ENCODE data around the gene ACSL5.
A peak's percentile ranks its signal among the peaks of the same experiment; 100 is the strongest.
"Not testable (repeated sequence)": the region's sequence is repeated elsewhere in the genome, so short reads cannot be mapped to it uniquely, and the experiment has no call there.

Gene ACSL5

DNA sequence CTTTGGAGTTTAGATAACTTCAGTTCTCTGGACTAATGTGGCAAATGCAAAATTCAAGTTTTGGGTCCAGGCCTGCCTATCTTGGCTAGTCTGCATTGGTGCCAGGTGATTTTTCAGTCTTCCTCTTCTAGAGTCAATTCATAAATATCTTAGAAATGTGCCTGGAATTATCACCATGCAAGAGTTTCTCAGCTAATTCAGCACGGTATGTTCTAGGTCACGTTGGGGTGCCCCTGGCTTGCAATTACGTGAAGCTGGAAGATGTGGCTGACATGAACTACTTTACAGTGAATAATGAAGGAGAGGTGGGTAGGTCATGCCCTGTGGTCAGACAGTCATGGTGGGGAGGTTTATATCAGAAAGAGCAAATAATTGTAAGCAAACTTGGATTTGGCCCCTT, 47.8 kb downstream of the ACSL5 start:
- DNase-seq: no peak

GRCh38 chr10:112424651-112425050, 50.7 kb downstream of the ACSL5 start:
- no peak for DNase-seq

- DNase-seq: no peak
These were observed 52.2 kb downstream of the ACSL5 start for GRCh38 chr10:112426111-112426510.

GRCh38 chr10:112429147-112429546, 55.2 kb downstream of the ACSL5 start:
- no peak for DNase-seq

GRCh38 chr10:112429654-112430230, 55.8 kb downstream of the ACSL5 start:
- DNase-seq: no peak

- no peak for DNase-seq
These were observed 59.2 kb downstream of the ACSL5 start for GRCh38 chr10:112433136-112433535.

DNA sequence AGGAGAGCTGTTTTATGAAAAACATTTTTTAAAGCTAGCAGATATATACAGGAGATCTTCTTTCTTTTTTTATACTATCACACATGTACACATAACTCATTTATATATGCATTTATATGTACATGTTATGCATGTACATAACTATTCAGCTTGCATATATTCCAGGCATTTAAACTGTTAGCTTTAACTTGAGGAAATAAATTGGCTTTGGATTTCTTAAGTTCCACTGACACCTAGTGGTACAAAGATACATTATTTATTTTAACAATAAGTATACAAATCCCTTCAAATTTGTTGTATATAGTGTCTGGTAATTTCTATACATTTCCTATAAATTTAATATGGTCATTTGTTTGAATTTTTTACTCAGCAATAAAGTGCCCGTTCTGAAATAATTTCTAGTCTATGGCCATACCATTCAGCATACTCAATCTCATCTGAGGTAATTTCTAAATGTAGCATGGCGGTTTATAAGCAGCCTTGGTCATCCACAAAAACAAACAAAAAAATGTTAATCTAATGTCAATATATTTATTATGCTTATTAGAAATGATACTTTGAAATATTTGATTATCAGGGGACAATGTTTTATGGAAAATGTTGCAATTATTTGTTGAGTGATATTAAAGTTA, 61.2 kb downstream of the ACSL5 start:
- no peak for DNase-seq

DNA sequence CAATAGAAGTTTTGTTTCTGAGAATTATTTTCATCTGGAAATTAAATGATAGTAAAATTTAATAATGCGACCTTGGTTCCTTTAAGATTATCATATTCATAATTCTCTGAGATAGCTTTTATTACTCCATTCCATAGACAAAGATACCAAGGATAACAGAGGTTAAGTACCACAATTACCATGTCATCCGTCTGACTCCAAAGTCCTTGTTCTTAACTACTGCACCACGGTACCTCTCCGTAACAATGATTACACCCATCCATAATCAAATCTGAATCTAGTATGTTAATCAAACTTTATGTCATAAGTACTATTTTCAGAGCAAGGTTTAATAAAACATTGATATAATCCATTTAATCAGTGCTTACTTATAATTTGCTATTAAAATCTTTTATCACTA, 64.4 kb downstream of the ACSL5 start:
- DNase-seq: no peak

GRCh38 chr10:112441520-112441919, 67.6 kb downstream of the ACSL5 start:
- no peak for DNase-seq

DNA sequence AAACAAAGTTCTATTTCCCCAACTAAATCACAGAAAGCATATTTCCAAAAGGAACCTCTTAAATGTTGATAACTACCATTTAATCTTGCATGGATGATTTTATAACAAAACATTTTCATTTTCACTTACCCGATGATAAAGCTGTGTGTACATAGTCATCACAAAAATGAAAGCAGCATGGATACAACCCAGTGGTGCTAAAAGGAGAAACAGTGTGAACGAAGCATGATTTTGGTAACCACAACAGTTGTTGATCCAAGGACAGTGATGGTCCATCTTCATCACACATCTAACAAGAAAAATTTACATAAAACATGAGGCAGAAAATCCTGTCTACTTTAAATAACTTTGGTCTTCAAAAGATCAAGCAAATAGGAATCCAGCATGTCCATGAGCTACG, 68.1 kb downstream of the ACSL5 start:
- no peak for DNase-seq

- no peak for DNase-seq
These were observed 72.3 kb downstream of the ACSL5 start for GRCh38 chr10:112446055-112446854.

- peak; percentile 72 for DNase-seq
These were observed 73.1 kb downstream of the ACSL5 start, which contains the start of the genes VTI1A and ZDHHC6 for GRCh38 chr10:112446855-112447619. TSS of gene VTI1A (plus strand) at chr10:112447215. CDS start at chr10:112447374, 159 bp downstream. TSS of gene ZDHHC6 (minus strand) at chr10:112446914. CDS start at chr10:112445436, 1,478 bp downstream.

DNA sequence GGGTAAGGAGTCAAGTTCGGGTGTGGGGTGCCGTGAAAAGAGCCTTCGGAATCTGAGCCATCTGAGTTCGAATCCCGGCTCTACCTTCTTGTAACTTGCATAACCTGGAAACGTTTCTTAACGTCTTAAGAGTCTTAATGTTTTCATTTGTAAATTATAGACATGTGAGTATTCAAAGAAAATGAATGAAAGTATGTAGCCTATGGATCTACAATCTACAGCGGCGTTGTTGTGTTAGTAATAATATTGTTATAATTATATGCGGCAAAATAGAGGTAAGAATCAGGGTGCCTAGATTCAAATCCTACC, 73.7 kb downstream of the ACSL5 start:
- DNase-seq: no peak

DNA sequence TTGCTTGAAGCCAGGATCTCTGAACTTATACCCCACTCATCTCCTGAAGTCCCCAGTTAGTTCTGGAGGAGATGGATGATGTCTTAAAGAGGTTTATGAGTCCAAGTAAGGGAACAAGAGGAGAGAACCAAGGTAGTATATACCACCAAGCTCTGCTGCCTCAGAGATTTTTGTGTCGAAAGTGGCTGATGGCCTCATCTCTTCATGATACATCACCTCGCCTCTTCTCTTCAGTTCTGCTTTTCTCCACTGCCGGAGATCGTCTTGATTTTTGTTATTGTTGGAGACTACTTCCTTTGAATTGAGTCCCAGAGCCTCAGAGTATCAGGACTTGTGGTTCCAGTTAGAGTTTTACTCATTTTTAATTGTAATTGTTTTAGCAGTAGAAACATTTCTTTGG, 75.0 kb downstream of the ACSL5 start:
- no peak for DNase-seq

DNA sequence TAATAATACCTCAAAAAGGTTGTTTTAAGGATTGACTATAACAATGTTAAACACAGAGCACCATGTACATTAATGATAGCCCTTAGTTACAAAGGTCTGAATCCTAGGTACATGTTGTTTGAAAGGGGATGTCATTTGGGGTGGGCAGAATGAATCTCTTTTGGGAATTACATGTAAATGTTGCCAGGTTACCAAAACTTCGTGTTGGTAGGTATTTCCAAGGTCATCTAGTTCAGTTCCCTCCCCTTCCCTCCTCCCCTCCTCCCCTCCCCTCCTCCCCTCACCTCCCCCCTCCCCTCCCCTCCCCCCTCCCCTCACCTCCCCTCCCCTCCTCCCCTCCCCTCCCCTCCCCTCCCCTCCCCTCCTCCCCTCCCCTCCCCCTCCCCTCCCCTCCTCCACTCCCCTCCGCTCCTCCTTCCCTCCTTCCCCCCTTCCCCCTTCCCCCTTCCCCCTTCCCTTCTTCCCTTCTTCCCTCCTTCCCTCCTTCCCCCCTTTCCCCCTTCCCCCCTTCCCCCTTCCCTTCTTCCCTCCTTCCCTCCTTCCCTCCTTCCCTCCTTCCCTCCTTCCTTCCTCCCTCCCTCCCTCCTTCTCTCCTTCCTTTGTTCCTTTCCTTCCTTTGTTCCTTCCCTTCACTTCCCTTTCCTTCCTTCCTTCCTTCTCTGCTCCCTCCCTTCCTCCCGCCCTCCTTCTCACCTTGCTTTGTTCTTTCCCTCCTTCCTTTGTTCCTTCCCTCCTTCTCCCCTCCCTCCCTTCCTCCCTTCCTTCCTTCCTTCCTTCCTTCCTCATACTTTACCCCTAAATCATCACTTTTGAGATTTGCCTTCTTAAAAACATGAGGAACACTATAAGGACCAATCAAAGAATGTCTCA, 81.2 kb downstream of the ACSL5 start:
- no peak for DNase-seq

GRCh38 chr10:112456533-112456932, 82.6 kb downstream of the ACSL5 start:
- DNase-seq: no peak

DNA sequence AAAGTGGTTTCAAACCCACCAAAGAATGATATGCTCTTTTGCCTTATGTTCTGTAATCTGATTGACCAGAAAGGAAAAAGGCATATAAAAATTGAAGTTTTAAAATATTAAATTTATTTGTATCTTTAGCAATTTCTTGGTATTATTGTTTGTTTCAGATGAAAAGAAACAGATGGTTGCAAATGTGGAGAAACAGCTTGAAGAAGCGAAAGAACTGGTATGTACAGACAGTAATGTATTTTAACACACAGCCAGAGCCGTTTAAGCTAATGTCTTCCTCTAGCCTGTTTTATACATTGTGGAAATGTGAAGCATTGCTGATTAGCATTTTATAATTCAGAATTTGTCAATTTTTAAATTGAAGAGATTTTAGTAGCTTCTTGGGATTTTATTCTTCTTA, 86.5 kb downstream of the ACSL5 start:
- DNase-seq: no peak

DNA sequence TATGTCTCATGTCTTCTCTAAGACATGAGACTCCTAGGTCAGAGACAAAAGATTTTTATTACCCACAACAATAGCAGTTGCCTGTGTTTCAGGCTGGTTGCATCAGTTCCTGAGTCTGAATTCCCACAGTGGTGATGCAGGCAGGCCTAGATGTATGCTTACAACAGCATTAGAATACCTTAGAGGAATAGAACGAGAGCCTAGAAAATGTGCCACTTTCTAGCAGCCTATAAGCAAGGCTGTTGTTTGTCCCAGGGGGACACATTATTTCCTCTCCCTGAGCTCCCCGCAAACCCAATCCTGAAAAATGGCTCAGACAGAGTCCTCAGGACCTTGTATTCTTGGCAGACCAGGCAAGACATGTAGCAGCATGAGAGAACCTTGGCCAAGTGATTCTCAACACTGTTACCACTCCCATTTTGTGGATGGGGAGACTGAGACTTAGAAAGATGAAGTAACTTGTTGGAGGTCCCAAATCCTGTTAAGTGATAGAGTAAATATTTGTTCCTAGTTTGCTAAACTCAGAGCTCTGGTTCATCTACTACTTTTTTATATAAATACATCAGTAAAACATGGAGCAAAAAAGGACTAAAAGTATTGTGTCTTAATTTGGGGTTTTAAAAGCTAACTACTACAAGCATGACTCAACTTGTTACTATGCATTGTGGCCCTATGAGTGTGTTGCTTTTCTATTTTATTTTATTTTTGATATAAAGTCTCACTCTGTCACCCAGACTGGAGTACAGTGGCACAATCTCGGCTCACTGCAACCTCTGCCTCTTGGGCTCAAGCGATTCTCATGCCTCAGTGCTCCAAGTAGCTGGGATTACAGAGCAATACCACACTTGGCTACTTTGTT, 87.3 kb downstream of the ACSL5 start:
- no peak for DNase-seq

- not testable (repeated sequence) for DNase-seq
These were observed 90.2 kb downstream of the ACSL5 start for GRCh38 chr10:112464074-112464473.

DNA sequence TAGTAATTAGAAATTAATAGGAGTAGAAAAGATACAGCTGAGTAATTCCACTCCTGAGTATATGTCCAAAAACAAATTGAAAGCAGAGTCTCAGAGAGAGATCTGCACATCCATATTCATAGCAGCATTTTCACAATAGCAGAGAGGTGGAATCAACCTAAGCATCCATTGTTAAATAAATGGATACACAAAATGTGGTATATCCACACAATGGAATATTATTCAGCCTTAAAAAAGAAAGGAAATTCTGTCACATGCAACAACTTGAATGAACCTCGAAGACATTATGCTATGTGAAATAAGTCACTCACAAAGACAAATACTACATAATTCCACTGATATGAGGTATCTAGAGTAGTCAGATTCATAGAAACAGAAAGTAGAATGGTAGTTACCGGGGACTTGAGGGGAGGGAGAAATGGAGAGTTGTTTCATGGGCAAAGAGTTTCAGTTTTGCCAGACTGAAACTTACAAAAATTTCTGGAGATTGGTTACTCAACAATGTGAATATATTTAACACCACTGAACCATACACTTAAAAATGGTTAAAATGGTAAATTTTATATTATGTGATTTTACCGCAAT, 91.5 kb downstream of the ACSL5 start:
- DNase-seq: no peak

- DNase-seq: no peak
These were observed 92.9 kb downstream of the ACSL5 start for GRCh38 chr10:112466802-112467201.

Measured in effector CD8-positive, alpha-beta T cell (primary cell).